OCI-LY3 (cell line): Measurements from ENCODE around the gene NLRP13.

Experiments
- EZH2phosphoT487 ChIP-seq: fragments of 200-600 bp; shearing (Covaris generic); IDR thresholded peaks from 2 replicates; pipeline ENCODE4 v1.6.1; 2018; ENCODE audit warnings: antibody characterized with exemption, mixed run types, low read depth
- TF ChIP-seq, protein P1 (sequence below): fragments of 200-600, 300-600 bp; sonication (generic); IDR thresholded peaks from 2 replicates; pipeline ENCODE4 v1.5.1; 2014; ENCODE audit warnings: antibody characterized with exemption, low read length, low read depth

DNA sequence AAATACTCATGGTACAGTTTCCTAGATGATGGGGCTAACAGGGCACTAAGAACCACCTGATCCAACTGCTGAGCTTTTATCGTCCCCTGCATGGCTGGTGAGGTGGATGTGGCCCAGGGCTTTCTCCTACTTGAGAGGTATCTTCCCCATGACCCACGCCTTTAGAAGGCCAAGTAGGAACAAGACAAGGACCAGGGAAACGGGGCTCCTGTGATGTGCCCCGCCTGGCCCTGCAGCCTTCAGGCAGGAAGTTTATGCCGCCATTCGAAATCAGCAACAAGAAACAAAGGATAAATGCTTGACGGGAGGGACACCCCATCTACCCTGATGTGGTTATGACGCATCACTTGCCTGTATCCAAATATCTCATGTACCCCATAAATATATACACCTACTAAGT lies 4.1 kb downstream of the NLRP13 start:
- TF ChIP-seq, protein P1, sequence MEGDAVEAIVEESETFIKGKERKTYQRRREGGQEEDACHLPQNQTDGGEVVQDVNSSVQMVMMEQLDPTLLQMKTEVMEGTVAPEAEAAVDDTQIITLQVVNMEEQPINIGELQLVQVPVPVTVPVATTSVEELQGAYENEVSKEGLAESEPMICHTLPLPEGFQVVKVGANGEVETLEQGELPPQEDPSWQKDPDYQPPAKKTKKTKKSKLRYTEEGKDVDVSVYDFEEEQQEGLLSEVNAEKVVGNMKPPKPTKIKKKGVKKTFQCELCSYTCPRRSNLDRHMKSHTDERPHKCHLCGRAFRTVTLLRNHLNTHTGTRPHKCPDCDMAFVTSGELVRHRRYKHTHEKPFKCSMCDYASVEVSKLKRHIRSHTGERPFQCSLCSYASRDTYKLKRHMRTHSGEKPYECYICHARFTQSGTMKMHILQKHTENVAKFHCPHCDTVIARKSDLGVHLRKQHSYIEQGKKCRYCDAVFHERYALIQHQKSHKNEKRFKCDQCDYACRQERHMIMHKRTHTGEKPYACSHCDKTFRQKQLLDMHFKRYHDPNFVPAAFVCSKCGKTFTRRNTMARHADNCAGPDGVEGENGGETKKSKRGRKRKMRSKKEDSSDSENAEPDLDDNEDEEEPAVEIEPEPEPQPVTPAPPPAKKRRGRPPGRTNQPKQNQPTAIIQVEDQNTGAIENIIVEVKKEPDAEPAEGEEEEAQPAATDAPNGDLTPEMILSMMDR: no peak
- TF ChIP-seq EZH2phosphoT487: no peak
